HG03039 (cell line): ENCODE data around the gene SCRN2.

Source experiments
- ATAC-seq: cut with Tn5 transposase; IDR thresholded peaks from one replicate; pipeline ENCODE4 v1.9.1; 2021; ENCODE audit warnings: mild to moderate bottlenecking, moderate library complexity; ENCODE audit not compliant: unreplicated experiment

SCRN2 gene

DNA sequence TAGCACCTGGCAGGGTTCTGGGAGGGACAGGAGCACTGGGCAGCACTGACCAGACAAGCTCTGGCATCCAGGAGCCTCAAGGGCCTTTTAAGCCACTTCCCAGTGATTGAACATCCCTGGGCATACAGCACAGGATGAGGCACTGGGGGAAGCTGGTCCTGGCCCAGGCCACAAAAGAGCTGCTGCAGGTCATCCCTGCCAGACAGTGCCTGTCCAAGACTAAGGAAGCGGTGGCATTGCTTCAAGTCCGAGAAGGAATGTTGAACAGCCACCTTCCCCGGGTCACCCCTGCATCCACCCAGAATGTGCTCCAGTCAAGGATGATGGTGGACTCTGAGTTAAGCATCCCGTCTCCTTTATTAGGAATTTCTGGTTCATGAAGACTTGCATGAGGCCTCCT is 18.3 kb downstream of the SCRN2 start:
- ATAC-seq, result no peak

DNA sequence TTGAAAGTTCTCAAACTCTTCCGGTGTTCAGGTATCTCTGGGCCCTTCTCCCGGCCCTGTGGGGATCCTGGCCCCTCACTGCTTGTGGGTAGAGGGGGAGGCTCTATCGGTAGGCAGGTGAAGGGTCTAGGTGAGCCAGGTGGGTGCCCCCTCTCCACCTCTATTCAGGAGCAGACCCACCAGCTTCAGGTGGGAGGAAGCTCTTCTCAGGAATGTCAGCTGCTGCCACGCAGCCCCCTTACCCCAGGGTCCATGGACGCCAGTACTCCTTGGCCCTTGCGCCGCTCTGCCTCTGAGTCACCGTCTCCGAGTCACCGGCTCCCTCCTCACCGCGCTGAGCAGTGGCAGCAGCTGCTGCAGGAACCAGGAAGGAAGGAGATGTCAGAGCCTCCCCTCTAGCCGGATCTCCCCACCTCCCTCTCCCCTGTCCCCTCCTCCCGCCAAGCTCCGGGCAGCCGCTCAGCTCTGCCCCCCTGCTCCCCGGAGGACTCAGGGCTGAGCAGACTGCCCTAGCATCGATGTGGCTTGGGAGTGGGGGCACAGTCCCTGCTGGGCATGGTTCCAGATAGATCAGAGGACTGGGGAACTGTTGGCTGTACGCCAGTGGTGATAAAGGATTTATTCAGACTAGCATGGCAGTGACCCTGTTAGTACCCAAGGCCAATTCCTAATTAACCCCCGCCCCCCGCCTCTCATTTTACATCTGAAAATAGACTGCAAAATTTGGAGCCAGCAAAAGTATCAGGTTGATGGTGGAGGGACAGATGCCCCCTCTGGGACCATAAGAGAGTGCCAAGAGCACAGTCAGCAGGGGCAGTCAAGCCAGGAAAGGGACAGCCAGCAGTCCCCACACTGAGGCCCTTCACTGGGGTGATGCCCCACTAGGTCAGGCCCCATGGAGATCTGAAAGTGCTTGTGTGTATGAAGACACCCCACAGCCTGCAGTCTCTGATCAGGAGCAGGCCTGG is 19.4 kb downstream of the SCRN2 start, which contains the start of gene OSBPL7:
Gene OSBPL7 (minus strand): TSS at position 371 of the 968 bp plus-strand sequence. CDS start 1,516 bp downstream, outside the sequence.
- ATAC-seq, result peak; percentile 57

DNA sequence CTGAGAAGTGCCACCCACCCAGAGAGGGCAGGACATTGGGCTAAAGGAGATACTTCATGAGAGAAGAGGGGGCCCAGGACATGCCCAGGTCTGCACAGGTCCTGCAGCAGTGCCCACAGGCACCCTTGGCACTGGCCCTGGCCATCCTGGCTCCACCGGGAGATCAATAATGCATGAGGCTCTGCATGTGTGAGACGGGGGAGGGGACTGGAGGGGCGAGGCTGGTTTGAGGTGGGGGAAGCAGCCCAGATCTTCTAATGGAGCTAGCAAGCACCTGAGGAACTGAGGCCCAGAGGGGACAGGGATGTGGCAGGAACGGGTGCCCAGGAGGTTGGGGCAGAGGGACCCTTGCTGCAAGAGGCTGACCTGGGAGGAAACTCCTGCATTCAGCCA is 20.0 kb downstream of the SCRN2 start:
- no peak for ATAC-seq

DNA sequence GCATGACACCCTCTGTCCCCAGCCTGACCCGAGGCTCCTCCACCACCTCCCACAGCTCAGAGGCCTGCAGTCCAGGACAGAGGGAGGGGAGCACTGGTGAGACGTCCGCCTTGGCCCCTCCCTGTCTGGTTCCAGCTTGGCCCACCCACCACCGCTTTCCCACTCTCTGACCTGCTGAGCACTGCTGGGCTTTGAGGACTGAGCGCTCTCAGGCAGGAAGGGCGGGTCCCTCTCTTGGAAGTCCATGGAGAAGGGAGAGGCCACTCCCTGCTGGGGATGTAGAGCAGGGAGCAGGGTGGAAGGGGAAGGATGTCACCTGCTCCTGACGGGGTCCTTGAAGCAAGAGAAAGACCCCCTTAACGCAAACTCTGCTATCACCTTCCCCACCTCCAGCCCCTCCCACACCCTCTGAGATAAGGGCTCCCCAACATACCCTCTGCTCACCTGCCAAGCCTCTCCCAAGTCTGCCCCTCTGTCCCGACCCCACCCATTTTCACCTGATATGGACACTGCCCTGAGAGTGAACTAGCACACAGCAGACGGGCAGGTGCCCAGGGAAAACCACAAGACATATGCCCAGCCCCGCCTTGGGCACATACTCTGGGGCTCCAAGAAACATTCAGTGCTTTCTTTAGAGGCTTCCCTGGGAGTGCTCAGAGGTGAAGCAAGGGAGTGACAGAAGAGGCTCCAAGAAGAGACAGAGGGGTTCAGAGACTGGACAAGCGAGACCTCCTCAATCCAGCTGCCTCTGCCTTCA is 20.9 kb downstream of the SCRN2 start:
- ATAC-seq, result no peak

DNA sequence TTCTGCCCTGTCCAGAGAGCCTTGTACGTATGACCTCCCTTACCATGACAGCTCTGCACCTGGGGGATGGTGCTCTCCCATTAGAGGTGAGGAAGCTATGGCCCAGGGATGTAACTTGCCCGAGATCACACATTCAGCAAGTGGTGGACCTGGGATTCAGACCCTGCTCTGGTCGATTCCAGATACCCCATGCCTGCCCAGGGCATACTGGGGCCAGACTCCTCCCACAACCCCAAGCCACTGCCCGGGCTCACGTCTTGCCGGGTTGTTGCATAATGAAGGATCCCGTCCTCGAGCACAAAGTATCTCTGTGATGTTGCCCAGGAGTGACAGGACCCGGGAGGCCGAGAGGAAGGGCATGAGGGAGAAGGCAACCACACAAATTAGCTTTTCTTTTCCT is 21.6 kb downstream of the SCRN2 start:
- ATAC-seq, result no peak

DNA sequence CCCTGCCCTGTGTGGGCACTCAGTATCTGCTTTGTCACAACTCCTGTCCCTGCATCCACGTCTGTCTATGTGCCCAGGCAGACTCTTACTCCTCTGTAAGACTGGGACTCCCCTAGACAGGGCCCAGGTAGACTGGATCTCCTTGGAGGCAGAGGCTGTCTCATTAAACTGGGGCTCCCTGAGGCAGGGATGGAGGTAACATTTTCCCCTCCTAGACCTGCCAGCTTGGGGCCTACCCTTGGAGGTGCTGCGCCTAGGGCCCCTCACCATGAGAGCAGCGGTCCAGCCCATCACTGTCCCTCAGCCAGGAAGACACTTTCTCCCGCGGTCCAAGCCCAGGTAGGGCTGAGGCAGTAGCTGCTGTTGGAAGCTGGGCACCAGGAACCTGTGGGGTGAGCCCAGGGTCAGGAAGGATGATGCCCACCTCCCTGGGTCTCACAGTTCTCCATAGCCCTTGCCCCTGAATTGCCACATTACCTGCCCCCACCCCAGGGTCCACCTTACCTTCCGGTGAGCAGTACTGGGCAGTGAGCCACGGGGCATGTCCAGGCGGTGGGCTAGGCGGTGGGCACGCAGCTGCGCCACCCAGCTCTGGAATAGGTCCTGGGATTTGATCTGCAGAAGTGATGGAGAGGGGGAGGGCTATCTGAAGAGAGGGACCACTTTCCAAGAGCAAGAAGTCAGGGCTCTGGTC is 22.9 kb downstream of the SCRN2 start:
- ATAC-seq, result no peak

DNA sequence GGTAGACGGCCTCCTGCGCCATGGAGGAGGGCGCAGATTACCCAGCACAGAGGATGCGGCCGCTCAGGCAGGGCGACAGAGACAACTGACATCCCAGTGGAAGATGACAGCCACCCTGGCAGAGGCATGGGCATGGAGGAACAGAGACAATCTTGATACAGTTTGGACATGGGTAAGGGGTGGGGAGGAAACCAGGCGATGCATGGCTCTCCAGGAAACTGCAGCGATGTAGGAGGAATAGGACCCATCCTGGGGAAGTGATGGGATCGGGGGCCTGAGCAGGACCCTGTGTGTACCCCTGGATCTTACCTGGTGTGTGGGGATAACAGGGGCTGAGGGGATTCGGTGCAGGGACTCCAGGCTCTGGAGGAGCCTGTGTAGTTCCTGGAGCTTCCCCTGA is 24.1 kb downstream of the SCRN2 start:
- no peak for ATAC-seq

DNA sequence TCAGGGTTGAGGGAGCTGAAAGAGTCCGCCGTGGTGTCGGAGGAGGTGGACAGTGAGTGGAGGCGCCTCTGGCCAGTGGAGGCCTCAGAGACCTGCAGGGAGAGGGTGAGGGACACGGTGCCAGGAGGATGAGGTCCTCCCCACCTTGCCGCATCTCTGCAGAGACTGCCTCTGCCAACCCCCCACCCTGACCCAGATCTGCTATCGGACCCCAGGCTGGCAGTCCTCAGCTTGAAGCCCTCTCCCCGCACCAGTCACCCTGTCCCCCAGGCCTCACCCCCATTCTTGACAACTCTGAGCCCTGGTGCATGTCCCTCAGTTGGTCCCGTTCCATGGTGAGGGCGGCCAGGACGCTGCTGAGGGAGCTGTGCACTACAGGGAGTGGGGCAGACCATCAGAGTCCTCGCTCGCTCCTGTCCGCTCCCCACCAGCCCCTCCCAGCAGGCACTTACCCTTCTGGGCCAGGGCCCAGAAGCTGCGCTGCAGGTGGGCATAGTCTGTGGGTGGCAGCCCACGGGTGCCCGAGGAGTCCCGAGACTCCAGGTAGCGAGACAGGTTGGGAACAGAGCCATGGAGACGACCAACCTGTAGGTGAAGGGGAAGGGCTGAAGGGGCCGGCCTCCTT is 24.9 kb downstream of the SCRN2 start:
- no peak for ATAC-seq

DNA sequence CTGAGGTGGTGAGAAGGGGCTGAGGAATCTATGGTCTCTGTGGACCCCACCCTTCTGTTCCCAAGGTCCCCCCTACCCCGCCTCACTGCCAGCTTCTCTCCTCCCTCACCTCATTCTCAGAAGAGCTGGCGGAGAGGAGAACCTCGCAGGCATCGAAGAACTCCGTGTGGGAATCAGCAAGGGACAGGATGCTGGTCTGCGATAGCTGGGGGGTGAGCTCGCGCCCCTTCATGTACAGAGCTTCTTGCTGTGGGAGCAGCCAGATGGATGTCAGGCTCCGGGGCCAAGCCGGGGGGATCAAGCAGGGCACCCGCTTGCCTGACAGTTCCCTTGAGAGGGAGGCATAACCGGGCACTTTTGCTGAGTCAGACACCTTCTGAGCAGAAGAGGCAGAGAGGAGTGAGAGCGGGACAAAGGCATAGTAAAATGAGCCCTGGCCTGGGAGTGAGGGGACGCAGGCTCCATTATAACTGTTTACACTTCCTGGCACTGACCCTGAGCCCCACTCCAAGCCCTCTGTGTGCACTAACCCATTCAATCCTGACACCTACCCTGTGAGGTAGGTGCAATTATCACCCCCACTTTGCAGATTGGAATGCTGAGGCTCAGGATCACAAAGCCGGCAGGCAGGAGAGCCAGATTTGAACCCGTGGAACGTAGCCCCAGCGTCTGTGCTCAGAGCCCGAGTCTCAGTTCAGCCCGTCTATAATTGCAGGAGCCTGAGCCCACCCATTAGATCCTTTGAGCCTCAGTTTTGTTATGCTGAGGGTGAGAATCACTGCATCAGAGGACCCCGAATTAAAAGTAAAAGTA is 25.8 kb downstream of the SCRN2 start:
- ATAC-seq, result no peak

DNA sequence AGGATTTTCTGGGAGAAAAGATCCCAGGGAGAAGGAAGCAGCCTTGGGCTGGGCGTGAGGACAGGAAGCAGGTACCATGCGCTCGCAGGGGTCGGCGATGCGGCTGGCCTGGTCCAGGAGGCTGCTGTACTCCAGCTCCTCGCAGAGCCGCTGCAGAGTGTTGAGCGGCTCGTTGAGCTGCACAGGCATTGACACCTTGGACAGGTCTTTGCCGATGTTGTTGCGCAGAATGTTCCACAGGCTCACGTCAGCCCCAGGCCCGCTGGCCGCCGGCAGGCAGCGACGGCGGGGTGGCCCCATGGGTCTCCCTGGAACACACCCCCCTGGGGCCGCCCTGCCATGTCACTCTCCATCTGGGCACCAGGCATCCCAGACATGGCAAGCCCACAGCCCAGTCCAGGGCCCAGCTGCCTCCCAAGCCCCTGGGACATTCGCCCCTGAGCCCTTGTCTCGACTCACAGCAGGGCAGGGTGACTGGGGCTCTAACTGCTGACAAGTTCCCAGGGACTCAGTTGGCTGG is 27.5 kb downstream of the SCRN2 start:
- no peak for ATAC-seq

DNA sequence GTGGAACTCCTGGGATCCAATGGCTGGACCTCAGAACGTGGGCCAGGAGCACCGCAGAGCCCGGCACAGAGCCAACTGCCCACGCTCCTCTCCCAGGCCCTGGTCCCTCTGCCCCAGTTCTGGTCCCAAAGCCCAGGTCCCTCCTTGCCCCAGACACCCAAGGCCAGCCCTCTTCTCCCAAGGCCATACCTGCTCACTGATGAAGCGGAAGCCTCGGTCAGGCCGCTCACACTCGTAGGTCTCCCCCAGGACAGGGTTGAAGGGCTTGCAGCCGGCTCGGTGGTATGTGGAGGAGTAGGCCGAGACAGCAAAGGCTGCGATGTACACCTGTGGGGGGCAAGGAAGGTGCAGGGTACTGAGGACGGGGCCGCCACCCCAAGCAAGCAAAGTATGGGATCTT is 28.0 kb downstream of the SCRN2 start:
- no peak for ATAC-seq

DNA sequence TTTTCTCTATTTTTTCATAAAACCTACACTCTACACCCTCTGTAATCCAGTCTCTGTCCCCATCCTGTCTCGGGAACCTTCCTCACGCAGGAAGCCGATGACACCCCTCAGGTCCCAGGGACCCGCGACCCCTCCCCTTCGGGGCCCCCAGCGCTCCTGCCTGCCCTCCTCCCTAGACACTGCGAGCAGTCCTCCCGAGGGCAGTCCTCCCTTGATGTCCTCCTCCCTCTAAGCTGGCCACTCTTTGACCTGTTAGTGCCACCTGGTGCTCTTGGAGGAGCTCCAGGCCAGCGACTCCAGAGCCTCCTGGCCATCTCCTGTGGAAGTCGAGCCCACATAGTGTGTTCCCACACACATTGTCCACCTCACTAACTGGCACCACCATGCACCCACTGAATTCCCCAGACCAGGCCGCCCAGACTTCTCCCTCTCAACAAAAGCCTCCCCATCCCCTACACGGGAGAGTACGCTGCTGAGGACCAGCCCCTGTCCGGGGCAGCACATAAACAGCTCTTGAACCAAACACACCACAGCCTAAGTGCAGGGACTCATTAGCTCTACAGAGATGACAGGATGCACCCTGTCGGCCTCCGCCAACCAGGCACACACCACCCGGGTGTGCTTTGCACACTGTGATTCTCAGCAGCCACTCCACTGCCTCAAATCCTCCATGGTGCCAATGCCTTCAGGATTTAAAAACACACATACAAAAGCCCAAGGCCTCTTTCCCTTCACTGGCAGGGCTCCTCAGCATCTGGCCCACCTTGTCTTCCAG is 28.7 kb downstream of the SCRN2 start:
- no peak for ATAC-seq

DNA sequence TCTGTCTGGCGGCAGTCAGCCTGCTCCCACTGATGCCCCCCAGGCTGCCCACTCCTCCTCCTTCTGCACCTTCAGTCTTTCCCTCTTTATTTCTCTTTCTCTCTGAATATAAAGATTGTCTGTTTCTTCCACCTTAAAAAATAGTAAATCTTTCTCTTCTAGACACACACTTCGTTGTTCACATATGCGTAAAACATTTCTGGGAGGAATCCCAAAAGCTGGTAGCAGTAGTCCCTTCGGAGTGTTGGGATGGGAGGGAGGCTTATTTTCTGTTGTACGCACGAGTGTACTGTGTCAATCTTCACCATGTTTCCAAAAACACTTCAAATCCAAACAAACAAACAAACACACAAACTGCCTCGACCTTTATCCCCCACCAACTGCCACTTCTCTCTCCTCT is 29.4 kb downstream of the SCRN2 start:
- ATAC-seq, result no peak

DNA sequence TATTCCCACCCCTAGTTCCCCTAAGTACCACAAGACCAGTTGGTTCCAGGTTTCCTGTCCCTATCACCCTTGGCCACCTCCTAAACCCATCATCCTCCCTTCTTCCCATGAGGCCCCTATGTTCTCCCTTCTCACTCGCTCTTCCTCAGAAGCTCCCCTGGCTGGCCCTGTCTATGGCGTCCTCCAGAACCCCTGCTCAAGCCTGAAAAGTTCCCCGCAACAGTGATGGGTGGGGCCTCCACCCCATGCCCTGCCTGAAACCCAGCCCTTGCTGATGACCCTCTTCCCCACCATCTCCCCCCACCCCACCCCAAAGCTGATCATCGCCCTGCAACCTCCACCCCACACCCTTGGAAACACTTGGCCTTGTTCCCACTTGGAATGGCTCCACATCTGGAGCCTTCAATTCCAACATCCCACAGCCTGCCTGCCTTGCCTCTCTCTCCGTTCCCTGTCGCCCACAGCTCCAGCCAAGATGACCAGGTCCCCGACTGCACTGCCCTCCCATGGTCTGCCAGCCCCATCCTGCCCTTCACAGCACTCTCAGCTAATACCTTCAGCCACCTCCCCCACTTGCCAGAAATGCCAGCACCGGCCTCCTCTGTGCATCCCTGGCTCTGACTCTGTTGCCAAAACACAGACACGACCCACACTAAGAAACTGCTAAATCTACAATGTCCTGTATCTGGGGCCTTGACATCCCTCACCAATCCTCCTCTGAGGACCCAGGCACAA is 30.0 kb downstream of the SCRN2 start:
- ATAC-seq, result no peak

DNA sequence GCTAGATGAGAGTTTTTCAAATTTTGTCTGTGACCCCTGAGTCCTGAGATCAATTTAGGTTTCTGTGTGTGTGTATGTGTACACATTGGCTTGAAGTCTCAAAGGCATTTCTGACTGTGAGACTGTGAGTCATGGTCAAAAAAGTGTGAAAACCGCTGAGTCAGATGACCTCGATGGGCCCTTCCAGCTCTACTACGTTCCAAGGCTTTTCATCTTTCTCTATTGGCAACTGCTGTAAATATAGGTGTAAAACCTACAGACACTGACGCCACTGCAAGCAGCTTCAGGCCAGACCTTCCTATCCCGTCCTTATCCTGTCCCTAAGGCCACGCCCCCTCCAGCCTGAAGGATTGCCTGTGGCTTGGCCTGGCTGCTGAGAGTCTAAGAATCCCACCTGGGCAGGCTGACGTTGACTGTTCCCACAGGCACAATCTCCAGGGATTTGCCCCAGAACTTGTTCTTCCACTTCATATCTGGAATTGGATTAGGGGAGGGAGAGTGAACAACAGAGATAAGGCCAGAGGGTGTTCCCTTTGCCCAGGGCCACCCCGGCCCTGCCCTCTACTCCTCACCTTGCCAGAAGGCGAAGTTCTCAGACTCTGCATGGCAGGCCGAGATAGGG is 30.8 kb downstream of the SCRN2 start:
- ATAC-seq, result no peak

DNA sequence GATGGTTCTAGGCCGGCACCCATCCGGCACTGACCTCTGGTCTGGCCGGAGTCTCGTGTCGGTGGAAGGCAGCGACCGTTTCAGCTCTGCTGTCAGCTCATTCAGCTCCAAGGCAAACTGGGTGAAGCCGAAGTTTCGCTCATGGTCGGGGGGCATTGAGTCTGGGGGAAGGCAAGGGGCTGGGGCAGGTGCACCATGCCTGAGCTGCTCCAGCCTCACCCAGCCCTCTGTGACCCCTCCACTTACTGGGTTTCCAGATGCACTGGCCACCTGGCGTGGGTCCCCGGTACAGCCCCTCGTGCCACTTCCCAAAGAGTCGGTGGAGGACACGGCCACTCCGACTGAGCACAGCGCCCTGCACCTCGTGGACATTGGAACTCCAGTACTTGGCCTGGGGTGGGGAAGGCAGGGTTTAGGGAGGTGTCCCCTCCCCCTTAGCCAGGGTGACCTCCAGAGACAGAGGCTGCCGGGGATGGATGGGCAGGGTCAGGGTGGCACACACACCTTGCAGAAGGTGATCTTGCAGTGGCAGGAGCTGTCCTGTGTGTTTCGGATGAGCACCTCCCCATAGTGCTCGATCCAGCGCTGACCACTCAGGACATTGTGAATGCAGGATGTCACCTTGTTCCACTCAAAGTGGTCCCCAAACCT is 32.1 kb downstream of the SCRN2 start:
- no peak for ATAC-seq

DNA sequence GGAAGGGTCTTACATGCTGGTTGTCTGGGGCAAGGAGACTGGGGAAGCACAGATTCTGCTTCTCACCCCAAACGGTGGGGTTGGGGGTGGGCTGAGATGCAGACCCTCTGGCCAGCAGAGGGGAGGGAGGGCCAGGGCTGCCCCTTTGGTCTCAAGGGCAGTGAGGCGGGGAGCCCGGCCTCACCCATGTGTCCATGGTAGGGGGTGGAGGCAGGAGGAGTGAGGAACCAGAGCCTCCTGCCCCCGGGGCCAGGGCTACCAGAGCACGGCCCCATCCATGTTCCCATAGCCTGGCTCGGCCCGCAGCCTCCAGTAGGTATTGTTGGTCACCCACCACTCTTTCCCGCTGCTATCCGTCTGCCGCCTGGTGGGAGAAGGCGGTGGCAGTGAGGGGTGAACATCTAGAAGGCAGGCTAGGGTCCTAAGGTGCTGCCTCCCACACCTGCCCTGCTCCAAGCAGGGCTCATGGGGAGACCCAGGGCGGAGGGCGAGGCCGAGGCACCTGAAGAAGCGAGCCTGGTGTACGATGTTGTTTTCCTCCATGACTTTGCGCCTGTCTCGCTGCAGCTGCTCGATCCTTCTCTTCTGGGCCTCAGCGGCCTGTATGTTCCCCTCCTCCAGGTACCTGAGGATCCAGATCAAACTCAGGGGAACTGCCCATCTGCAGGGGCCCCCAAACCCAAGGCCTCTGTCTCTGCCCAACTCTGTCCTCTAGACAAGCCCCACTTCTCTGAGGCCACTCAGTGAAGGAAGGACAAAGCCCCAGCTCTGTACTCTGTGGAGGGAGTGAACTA is 32.8 kb downstream of the SCRN2 start:
- ATAC-seq, result no peak
